Effector memory CD4-positive, alpha-beta T cell (primary cell): ENCODE results near the gene PCDH1.

Experiments
- DNase-seq, 3 donors: peaks; one replicate each; pipeline ENCODE4 v3.0.0-alpha.2; 2020
- H3K27ac ChIP-seq: 2 replicates; pipeline ENCODE4 v1.7.0; 2013; ENCODE audit warnings: mild to moderate bottlenecking, low read length, moderate library complexity; ENCODE audit not compliant: insufficient read depth, poor library complexity, severe bottlenecking
- H3K27me3 ChIP-seq: replicated peaks from 2 replicates; pipeline ENCODE4 v1.7.0; 2013; ENCODE audit warnings: mild to moderate bottlenecking, low read length; ENCODE audit not compliant: insufficient read depth, control insufficient read depth, poor library complexity, severe bottlenecking
- H3K36me3 ChIP-seq: 2 replicates; pipeline ENCODE4 v1.7.0; 2013; ENCODE audit warnings: mild to moderate bottlenecking, low read length, moderate library complexity; ENCODE audit not compliant: control insufficient read depth, insufficient read depth
- H3K4me1 ChIP-seq: 2 replicates; pipeline ENCODE4 v1.7.0; 2013; ENCODE audit warnings: low read length, mild to moderate bottlenecking; ENCODE audit not compliant: control insufficient read depth, insufficient read depth, poor library complexity, severe bottlenecking
- H3K4me3 ChIP-seq: 2 replicates; pipeline ENCODE4 v1.7.0; 2013; ENCODE audit warnings: low read length, low read depth, mild to moderate bottlenecking; ENCODE audit not compliant: insufficient read depth, poor library complexity, severe bottlenecking
- H3K9me3 ChIP-seq: 2 replicates; pipeline ENCODE4 v1.7.0; 2013; ENCODE audit warnings: mild to moderate bottlenecking, low read length, moderate library complexity; ENCODE audit not compliant: control insufficient read depth

Gene PCDH1

DNA sequence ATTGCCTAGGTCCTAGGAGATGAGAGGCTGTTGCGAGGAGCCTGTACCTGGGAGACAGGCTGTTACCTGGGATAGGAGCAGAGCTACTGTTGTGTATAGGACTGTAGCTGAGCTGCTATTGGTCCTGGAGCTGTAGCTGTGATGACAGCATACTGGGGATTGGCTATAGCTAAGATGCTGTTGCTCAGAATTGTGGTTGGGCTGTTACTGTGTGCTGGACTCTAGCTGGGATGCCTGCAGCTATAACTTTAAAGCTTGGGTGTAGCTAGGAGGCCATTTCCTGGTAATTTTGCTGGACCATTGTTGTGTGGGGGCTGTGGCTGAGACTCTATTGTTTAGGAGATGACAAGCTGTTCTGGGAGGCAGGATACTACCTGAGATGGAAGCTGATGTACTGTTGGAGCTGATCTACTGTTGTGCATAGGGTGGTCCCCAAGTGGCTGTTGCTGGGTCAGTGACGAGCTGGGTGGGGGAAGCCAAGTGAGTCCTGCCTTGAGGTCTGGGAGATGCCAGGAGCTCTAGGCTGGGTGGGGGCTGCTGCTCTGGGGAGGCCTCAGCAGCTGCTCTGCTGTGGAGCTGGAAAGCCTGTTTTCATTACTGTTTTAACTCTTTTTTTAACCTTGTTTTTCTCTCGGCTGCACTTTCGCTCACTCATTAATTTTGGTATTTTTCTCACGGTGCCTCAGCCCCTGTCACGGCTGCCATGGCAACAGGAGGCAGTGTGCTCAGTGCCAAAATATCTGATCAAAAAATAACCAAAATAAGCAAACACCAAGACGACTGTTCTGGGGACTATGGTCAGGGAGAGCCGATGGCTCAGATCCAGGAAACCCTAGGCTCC, 3.0 kb upstream of the PCDH1 start:
- Histone ChIP-seq H3K27ac (no peak overlapping the region), H3K27me3 (peaks cover 41% of the 10 kb centered on the region), H3K36me3 (no peaks in the 10 kb centered on the region), H3K9me3 (no peaks in the 10 kb centered on the region), H3K4me3 (no peak overlapping the region), H3K4me1 (peaks cover 28% of the 10 kb centered on the region)
- no peak for DNase-seq

- no peaks in the 10 kb centered on the region for H3K9me3 ChIP-seq
- H3K4me1 ChIP-seq = peaks cover 36% of the 10 kb centered on the region
- H3K36me3 ChIP-seq = no peaks in the 10 kb centered on the region
- H3K4me3 ChIP-seq = no peak overlapping the region
- no peak for DNase-seq
- peaks cover 50% of the 10 kb centered on the region for H3K27me3 ChIP-seq
- H3K27ac ChIP-seq = no peak overlapping the region
Observed at GRCh38 chr5:141879941-141880738, 1.9 kb upstream of the PCDH1 start.

GRCh38 chr5:141879426-141879759, 1.2 kb upstream of the PCDH1 start:
- peaks cover 36% of the 10 kb centered on the region for H3K4me1 ChIP-seq
- no peaks in the 10 kb centered on the region for H3K9me3 ChIP-seq
- no peaks in the 10 kb centered on the region for H3K36me3 ChIP-seq
- no peak for DNase-seq
- no peak overlapping the region for H3K4me3 ChIP-seq
- H3K27me3 ChIP-seq = peaks cover 51% of the 10 kb centered on the region
- no peak overlapping the region for H3K27ac ChIP-seq

DNA sequence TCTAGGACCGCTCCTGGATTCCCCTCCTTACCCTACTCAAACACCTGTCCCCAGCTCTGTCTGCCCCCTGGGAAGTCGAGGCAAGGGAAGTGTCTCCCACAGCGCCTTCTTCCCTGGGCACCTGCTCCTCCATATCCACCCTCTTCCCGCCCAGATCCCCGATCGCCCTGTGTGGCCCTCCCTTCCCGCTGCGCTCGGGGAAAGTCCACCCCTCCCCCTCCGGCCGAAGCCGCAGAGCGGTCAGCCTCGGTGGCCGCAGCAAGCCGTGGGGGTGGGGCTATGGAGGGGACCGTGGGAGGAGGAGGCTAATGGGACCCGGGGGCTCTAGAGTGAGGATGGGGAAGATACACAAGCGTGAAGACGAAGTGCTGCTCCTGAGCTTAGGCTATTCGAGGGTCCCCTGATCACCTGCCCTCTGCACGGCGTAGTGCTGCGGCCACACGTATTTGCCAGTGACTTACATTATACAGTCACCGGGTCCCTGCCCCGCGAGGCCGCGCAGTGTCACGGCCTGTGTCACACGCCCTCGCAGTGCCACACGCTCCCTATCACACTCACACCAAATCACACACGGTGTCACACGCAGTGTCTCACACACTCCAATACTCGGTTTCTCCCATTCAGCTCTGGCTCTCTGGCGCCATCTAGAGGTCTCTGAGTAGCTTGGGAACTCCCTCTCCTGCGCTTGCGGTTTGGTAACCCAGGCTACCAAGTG, 658 bp upstream of the PCDH1 start:
- Histone ChIP-seq H3K27me3 (peaks cover 52% of the 10 kb centered on the region), H3K4me1 (peaks cover 36% of the 10 kb centered on the region), H3K4me3 (peak overlapping the region; percentile 60), H3K27ac (no peak overlapping the region), H3K9me3 (no peaks in the 10 kb centered on the region), H3K36me3 (no peaks in the 10 kb centered on the region)
- peak; percentile 76 to 86 (median 83) for DNase-seq

- peaks cover 36% of the 10 kb centered on the region for H3K4me1 ChIP-seq
- peak overlapping the region; percentile 55 for H3K4me3 ChIP-seq
- H3K27ac ChIP-seq = no peak overlapping the region
- H3K9me3 ChIP-seq = no peaks in the 10 kb centered on the region
- DNase-seq = no peak
- no peaks in the 10 kb centered on the region for H3K36me3 ChIP-seq
- H3K27me3 ChIP-seq = peaks cover 41% of the 10 kb centered on the region
Observed at GRCh38 chr5:141877356-141878185, 639 bp downstream of the PCDH1 start.

- no peak overlapping the region for H3K4me3 ChIP-seq
- DNase-seq = no peak
- peaks cover 36% of the 10 kb centered on the region for H3K4me1 ChIP-seq
- no peak overlapping the region for H3K27ac ChIP-seq
- no peaks in the 10 kb centered on the region for H3K9me3 ChIP-seq
- peaks cover 39% of the 10 kb centered on the region for H3K27me3 ChIP-seq
- no peaks in the 10 kb centered on the region for H3K36me3 ChIP-seq
Observed at GRCh38 chr5:141876628-141877355, 1.4 kb downstream of the PCDH1 start.

DNA sequence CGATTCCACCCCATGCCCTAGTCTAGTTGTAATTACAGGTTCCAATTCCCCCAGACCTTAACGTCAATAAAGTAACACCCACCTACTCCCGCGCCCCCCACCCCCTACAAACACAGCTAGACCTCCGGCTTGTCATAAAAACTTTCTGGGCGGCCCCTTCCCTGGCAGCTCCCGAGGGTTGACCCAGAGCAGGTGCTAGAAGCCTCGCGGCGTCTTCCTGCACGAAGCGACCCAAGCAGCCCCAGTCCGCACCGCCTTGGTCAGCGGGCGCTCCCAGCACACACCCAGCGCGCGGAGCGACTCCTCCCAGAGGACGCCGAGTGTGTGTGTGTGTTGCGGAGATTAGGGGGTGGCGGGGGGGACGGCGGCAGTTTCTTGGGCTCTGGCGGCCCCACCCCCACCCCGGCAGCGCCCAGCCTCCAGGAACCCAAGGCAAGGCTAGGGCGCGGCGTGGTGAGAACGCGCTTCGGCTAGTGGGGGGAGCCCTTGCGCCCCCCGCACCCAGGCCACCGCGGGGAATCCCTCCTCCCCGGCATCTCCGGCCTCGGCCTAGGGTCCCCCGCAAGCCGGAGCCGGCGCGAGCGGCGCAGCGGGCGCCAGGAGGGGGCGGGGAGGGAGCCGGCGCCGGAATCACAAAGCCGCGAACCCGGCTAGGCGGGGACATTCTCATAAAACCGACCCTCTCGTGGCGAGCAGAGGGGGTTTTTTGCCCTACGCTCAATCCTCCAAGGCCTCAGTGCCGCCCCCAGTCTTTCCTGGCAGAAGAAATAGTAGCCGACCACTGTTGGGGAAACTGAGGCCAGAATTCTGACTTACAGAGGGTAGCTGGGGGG, 2.2 kb downstream of the PCDH1 start:
- H3K9me3 ChIP-seq = no peaks in the 10 kb centered on the region
- H3K27ac ChIP-seq = no peak overlapping the region
- no peaks in the 10 kb centered on the region for H3K36me3 ChIP-seq
- no peak for DNase-seq
- peaks cover 36% of the 10 kb centered on the region for H3K4me1 ChIP-seq
- H3K27me3 ChIP-seq = peaks cover 39% of the 10 kb centered on the region
- peak overlapping the region; percentile 27 for H3K4me3 ChIP-seq

DNA sequence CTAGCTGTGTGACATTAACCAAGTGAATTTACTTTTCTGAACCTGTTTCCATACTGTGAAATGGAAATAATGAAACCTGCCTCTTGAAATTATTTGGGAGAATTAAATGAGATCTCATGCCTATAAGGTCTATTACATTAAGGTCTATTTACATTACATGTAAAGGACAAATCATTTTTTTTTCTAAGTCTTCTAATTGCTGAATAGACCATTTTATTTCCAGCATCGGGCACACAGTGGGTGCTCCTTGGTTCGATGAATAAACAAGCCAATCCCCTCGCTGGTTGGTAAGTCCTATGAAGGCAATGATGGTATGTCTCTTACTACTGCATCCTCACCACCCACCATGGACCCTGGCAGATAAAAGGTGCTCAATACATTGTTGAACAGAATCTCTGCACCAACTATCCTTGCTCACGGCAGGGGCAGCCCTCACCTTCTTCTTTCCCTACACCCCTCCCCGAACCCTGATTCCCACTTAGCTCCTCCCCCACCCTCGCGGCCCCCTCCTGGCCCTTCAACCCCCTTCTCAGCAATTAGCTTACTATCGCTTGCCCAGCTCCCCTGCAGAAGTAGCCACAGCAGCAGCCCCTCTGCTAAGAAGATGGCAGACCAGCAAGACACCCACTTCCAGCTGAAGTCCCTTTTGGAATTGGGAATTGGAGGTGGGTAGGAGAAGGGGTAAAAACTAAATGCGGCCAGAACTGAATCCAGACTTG, 3.0 kb downstream of the PCDH1 start:
- Histone ChIP-seq H3K27ac (no peak overlapping the region), H3K36me3 (no peaks in the 10 kb centered on the region), H3K9me3 (no peaks in the 10 kb centered on the region), H3K27me3 (peaks cover 39% of the 10 kb centered on the region), H3K4me3 (no peak overlapping the region), H3K4me1 (peaks cover 36% of the 10 kb centered on the region)
- no peak for DNase-seq
